Mesendoderm (in vitro differentiated cells): ENCODE results near the gene CARS1.

ENCODE experiments used
- DNase-seq: peaks from one replicate; pipeline ENCODE4 v3.0.0; 2013
- H2AK5ac ChIP-seq: 2 replicates; pipeline ENCODE4 v1.6.1; 2013; ENCODE audit warnings: low read length, inconsistent platforms
- H2BK120ac ChIP-seq: 2 replicates; pipeline ENCODE4 v1.6.1; 2013; ENCODE audit warnings: low read depth, mild to moderate bottlenecking, low read length, moderate library complexity, mixed read lengths
- H2BK15ac ChIP-seq: replicated peaks from 2 replicates; pipeline ENCODE4 v1.6.1; 2013; ENCODE audit warnings: low read depth, mild to moderate bottlenecking, moderate library complexity
- H2BK5ac ChIP-seq: 2 replicates; pipeline ENCODE4 v1.6.1; 2013; ENCODE audit warnings: low read length, inconsistent platforms
- H3K18ac ChIP-seq: 2 replicates; pipeline ENCODE4 v1.6.1; 2013; ENCODE audit warnings: mild to moderate bottlenecking, low read length, mixed read lengths
- H3K23ac ChIP-seq: one replicate; pipeline ENCODE4 v1.6.1; 2013; ENCODE audit warnings: low read length
- H3K27ac ChIP-seq: 2 replicates; pipeline ENCODE4 v1.5.1; 2013; ENCODE audit warnings: low read depth, mild to moderate bottlenecking, inconsistent platforms, low read length, moderate library complexity
- H3K27me3 ChIP-seq: 2 replicates; pipeline ENCODE4 v1.6.1; 2013; ENCODE audit warnings: low read length, control low read depth, mild to moderate bottlenecking, inconsistent platforms; ENCODE audit not compliant: insufficient read depth, poor library complexity
- H3K36me3 ChIP-seq: 2 replicates; pipeline ENCODE4 v1.6.1; 2013; ENCODE audit warnings: low read length, inconsistent platforms; ENCODE audit not compliant: control insufficient read depth, insufficient read depth
- H3K4ac ChIP-seq: one replicate; pipeline ENCODE4 v1.6.1; 2013; ENCODE audit warnings: low read depth, mild to moderate bottlenecking, low read length, moderate library complexity
- H3K4me1 ChIP-seq: 2 replicates; pipeline ENCODE4 v1.6.1; 2013; ENCODE audit warnings: low read depth, low read length, inconsistent platforms; ENCODE audit not compliant: control insufficient read depth
- H3K4me2 ChIP-seq: 2 replicates; pipeline ENCODE4 v1.6.1; 2013; ENCODE audit warnings: low read length
- H3K4me3 ChIP-seq: 2 replicates; pipeline ENCODE4 v1.5.1; 2013; ENCODE audit warnings: mild to moderate bottlenecking, low read length
- H3K56ac ChIP-seq: one replicate; pipeline ENCODE4 v1.6.1; 2013; ENCODE audit warnings: low read length
- H3K79me1 ChIP-seq: 2 replicates; pipeline ENCODE4 v1.6.1; 2013; ENCODE audit warnings: low read length, inconsistent platforms
- H3K79me2 ChIP-seq: 2 replicates; pipeline ENCODE4 v1.6.1; 2013; ENCODE audit warnings: mild to moderate bottlenecking, low read length; ENCODE audit not compliant: control insufficient read depth, insufficient read depth
- H3K9ac ChIP-seq: 2 replicates; pipeline ENCODE4 v1.6.1; 2013; ENCODE audit warnings: low read length, inconsistent platforms
- H4K5ac ChIP-seq: one replicate; pipeline ENCODE4 v1.6.1; 2013; ENCODE audit warnings: low read length
- H4K8ac ChIP-seq: one replicate; pipeline ENCODE4 v1.6.1; 2013; ENCODE audit warnings: low read depth, mild to moderate bottlenecking, control low read depth, low read length, moderate library complexity
- WGBS: extraction: QIAGEN DNeasy Blood & Tissue Kit; methylation state at CpG from one replicate; pipeline ENCODE4 v1.1.7; 2013; ENCODE audit warnings: low lambda C conversion rate, missing lambda C conversion rate; ENCODE audit not compliant: insufficient coverage; ENCODE audit errors: extremely low coverage; 5-methylcytosine and 5-hydroxymethylcytosine counted together

CARS1 gene

DNA sequence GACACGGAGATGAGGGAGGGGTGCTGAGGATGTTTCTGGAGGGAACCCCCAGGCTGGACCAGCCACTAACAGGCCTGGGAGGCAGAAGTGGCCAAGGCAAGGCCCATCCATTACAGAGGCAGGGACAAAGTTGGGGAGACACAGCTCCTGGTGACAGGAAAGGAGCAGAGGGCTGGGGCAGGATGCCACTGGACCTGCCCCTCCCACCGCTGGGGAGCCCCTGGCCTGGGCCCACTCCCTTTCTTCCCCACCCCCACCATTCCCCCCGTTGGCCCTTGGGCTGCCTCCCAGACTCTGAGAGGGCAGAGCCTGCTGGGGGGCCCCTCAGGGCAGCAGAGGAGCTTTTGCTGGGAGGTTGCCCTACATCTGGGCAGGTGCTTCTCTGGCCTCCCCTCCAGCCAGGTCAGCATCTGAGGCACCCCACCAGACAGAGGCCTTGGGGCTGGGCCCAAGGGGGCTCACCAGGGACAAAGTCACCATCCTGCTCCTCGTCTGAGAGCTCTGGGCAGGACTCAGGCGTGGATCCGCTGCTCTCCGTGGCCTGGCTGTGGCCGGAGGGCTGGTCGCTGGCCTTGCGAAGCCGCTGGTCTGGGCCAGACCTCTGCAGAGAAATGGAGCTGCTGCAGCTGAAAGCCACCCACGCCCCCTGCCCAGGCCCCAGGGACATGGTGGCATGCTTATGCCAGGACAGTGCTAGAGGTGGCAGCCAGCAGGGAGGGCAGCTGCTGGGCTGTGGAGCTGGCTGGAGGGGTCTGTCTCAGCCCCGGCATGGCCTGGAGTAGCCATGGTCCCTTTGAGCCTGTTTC is 33.1 kb upstream of the CARS1 start:
- Histone ChIP-seq H3K23ac (no peak overlapping the region), H2BK15ac (no peak overlapping the region), H3K4me1 (no peaks in the 10 kb centered on the region), H4K8ac (no peak overlapping the region), H3K27ac (no peak overlapping the region), H3K79me1 (no peaks in the 10 kb centered on the region), H2AK5ac (no peak overlapping the region), H3K4me3 (no peak overlapping the region), H3K27me3 (no peaks in the 10 kb centered on the region), H3K36me3 (no peaks in the 10 kb centered on the region), H2BK5ac (no peak overlapping the region), H3K4me2 (no peak overlapping the region), H3K4ac (no peak overlapping the region), H4K5ac (no peak overlapping the region), H3K56ac (no peak overlapping the region), H3K79me2 (no peaks in the 10 kb centered on the region), H3K9ac (no peak overlapping the region), H3K18ac (no peak overlapping the region), H2BK120ac (no peak overlapping the region)
- no peak for DNase-seq
- no CpG with 5 or more reads among the region's 13 CpGs for WGBS

- no peak overlapping the region for H2BK5ac ChIP-seq
- H4K8ac ChIP-seq, result no peak overlapping the region
- no peak overlapping the region for H3K4me2 ChIP-seq
- no peak overlapping the region for H3K18ac ChIP-seq
- no peak overlapping the region for H3K23ac ChIP-seq
- H3K4me1 ChIP-seq, result no peaks in the 10 kb centered on the region
- H3K9ac ChIP-seq, result no peak overlapping the region
- H2BK120ac ChIP-seq, result no peak overlapping the region
- H3K4me3 ChIP-seq, result no peak overlapping the region
- H3K79me2 ChIP-seq, result no peaks in the 10 kb centered on the region
- H2BK15ac ChIP-seq, result no peak overlapping the region
- H3K27ac ChIP-seq, result no peak overlapping the region
- H4K5ac ChIP-seq, result no peak overlapping the region
- no peaks in the 10 kb centered on the region for H3K36me3 ChIP-seq
- DNase-seq, result no peak
- no peaks in the 10 kb centered on the region for H3K79me1 ChIP-seq
- no peak overlapping the region for H3K56ac ChIP-seq
- H2AK5ac ChIP-seq, result no peak overlapping the region
- no peak overlapping the region for H3K4ac ChIP-seq
- H3K27me3 ChIP-seq, result no peaks in the 10 kb centered on the region
- no CpG with 5 or more reads among the region's 25 CpGs for WGBS
Measured at GRCh38 chr11:3089236-3090061, 32.2 kb upstream of the CARS1 start.

- no peak overlapping the region for H3K18ac ChIP-seq
- WGBS, result no CpG with 5 or more reads among the region's 14 CpGs
- H3K36me3 ChIP-seq, result no peaks in the 10 kb centered on the region
- H3K4me1 ChIP-seq, result no peaks in the 10 kb centered on the region
- H3K79me1 ChIP-seq, result no peaks in the 10 kb centered on the region
- no peaks in the 10 kb centered on the region for H3K27me3 ChIP-seq
- no peak overlapping the region for H4K5ac ChIP-seq
- H3K9ac ChIP-seq, result no peak overlapping the region
- no peak overlapping the region for H2BK5ac ChIP-seq
- H3K23ac ChIP-seq, result no peak overlapping the region
- H2BK15ac ChIP-seq, result no peak overlapping the region
- no peak overlapping the region for H3K4me3 ChIP-seq
- no peak overlapping the region for H2AK5ac ChIP-seq
- H3K4ac ChIP-seq, result no peak overlapping the region
- no peak overlapping the region for H4K8ac ChIP-seq
- H3K4me2 ChIP-seq, result no peak overlapping the region
- no peak for DNase-seq
- no peak overlapping the region for H2BK120ac ChIP-seq
- no peak overlapping the region for H3K56ac ChIP-seq
- H3K79me2 ChIP-seq, result no peaks in the 10 kb centered on the region
- H3K27ac ChIP-seq, result no peak overlapping the region
Measured at GRCh38 chr11:3088806-3089205, 31.6 kb upstream of the CARS1 start.

- Histone ChIP-seq H2BK15ac (no peak overlapping the region), H4K8ac (no peak overlapping the region), H3K27me3 (no peaks in the 10 kb centered on the region), H3K4ac (no peak overlapping the region), H3K56ac (no peak overlapping the region), H3K23ac (no peak overlapping the region), H2AK5ac (no peak overlapping the region), H2BK120ac (no peak overlapping the region), H3K79me2 (no peaks in the 10 kb centered on the region), H3K18ac (no peak overlapping the region), H4K5ac (no peak overlapping the region), H3K79me1 (no peaks in the 10 kb centered on the region), H3K4me1 (no peaks in the 10 kb centered on the region), H3K9ac (no peak overlapping the region), H3K36me3 (no peaks in the 10 kb centered on the region), H2BK5ac (no peak overlapping the region), H3K27ac (no peak overlapping the region), H3K4me3 (no peak overlapping the region), H3K4me2 (no peak overlapping the region)
- no CpG with 5 or more reads among the region's 24 CpGs for WGBS
- no peak for DNase-seq
Measured at GRCh38 chr11:3087821-3088800, 30.9 kb upstream of the CARS1 start.

DNA sequence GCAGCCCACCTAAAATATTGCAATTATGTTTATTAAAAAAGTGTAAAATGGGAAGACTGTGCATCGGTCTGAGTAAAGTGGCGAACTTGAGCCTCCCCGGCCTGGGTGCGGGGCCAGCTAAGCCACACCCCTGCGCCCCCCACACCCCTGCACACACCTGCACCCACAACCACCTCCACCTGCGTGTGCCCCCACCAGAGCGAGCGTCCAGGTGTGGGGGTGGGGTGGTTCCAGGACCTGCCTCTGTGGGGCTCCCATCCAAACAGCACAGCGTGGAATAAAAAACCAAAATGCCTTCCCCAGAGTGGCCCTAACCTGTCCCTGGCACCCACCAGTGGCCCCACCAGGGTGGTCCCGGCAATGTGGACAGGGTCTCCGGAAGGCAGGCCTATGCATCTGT is 30.1 kb upstream of the CARS1 start:
- Histone ChIP-seq H3K27ac (no peak overlapping the region), H4K5ac (no peak overlapping the region), H3K27me3 (no peaks in the 10 kb centered on the region), H2BK5ac (no peak overlapping the region), H3K4ac (no peak overlapping the region), H4K8ac (no peak overlapping the region), H3K4me1 (no peaks in the 10 kb centered on the region), H3K79me2 (no peaks in the 10 kb centered on the region), H3K4me3 (no peak overlapping the region), H3K23ac (no peak overlapping the region), H3K18ac (no peak overlapping the region), H3K36me3 (no peaks in the 10 kb centered on the region), H3K9ac (no peak overlapping the region), H3K79me1 (no peaks in the 10 kb centered on the region), H2BK15ac (no peak overlapping the region), H3K4me2 (no peak overlapping the region), H3K56ac (no peak overlapping the region), H2BK120ac (no peak overlapping the region), H2AK5ac (no peak overlapping the region)
- DNase-seq, result no peak
- no CpG with 5 or more reads among the region's 11 CpGs for WGBS
